ENCODE data around the gene ZNF66. TPM values are rescaled to one million over a fixed set of nuclear protein-coding genes. Genes with fewer than 3 reads are reported as not detected.
A peak's percentile ranks its signal among the peaks of the same experiment; 100 is the strongest.
"Not testable (repeated sequence)": the region's sequence is repeated elsewhere in the genome, so short reads cannot be mapped to it uniquely, and the experiment has no call there.

The ZNF66 gene
- total RNA-seq = 2.5 and 5.3 TPM in 2 replicates

DNA sequence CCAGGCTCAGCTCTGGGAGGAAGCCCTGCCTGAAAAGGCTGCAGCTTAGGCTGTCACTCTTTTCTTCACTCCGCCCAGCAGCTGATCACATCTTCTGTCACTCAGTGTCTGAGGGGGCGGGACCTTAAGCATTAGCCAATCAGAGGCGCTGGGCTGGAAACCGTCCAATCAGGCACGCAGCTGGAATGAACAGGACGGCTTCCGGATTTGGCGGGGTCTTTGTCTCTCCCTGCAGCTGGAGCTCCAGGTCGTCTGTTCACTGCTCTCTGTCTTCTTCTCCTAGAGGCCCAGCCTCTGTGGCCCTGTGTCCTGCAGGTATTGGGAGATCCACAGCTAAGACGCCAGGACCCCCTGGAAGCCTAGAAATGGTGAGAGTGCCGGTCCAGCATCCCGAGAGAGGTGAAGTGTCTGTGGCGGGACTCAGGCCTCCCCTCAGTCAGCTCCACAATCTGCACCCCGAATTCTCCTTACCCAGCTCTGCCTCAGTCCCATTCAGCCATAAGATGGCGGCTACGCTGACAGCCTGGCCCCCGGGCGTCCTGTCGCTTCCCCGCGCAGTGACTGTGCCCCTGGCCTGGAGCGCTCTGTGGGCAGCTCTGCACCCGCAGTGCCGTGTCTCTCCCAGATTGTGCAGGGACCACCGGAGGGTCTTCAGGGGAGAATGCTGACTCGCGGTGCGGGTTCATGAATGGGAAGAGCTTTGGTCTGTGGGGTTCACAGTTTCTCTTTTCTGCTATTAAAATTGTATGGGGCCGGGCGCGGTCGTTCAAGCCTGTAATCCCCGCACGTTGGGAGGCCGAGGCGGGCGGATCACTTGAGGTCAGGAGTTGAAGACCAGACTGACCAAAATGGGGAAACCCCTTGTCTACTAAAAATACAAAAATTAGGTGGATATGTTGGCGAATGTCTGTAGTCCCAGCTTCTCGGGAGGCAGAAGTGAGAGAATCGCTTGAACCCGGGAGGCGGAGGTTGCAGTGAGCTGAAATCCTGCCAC lies at the start of gene ZNF66:
Gene ZNF66 (plus strand): TSS at position 222 of the 994 bp plus-strand sequence. CDS start 144 bp downstream, at position 366.
- DNase-seq (ENCODE audit: extremely low read depth, low read depth, low spot score) = peak; percentile 91

DNA sequence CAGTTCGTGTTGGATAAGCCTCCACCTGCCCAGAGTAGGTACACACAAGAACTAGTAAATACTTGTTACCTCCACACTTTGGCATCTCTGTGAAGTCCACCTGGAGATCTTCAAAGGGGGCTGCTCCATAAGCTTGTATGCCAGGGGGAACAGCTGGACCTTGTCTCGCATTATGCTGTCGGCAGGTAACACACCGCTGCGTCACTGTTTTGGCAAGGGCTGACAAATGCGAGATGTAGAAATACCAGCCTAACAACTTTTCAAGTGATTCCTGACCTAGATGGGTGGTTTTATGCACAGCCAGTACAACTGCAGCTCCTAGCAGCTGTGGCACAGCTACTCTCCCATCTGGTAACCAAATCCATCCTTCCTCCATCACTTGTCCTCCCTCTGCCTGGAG lies 25.9 kb upstream of the ZNF66 start:
- DNase-seq (ENCODE audit: extremely low read depth, low read depth, low spot score) = not testable (repeated sequence)

- DNase-seq (ENCODE audit: extremely low read depth, low read depth, low spot score) = not testable (repeated sequence)
Measured at GRCh38 chr19:20752291-20752690, 23.8 kb upstream of the ZNF66 start.

- not testable (repeated sequence) for DNase-seq (ENCODE audit: extremely low read depth, low read depth, low spot score)
Measured at GRCh38 chr19:20769225-20769736, 6.8 kb upstream of the ZNF66 start.

DNA sequence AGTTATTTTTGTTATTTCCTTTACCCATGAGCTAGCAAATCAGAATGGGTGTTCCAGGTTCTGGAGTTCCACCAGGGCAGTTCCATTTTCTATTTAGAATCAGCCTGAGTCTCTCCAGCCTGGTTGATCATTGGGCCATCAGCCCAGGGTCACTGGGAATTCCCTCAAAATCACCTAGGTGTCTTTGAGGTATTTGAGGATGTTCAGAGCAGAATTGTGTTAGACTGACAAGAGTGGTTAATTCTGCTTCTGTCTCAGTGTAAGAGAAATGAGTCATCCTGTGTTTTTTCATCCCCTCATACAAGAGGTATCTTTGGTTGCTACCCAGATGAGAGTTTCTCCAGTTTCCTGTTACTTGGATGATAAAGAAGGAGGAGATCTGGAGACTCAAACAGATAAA lies 11.7 kb downstream of the ZNF66 start:
- no peak for DNase-seq (ENCODE audit: extremely low read depth, low read depth, low spot score)

- no peak for DNase-seq (ENCODE audit: extremely low read depth, low read depth, low spot score)
Measured at GRCh38 chr19:20791806-20792205, 15.7 kb downstream of the ZNF66 start.

DNA sequence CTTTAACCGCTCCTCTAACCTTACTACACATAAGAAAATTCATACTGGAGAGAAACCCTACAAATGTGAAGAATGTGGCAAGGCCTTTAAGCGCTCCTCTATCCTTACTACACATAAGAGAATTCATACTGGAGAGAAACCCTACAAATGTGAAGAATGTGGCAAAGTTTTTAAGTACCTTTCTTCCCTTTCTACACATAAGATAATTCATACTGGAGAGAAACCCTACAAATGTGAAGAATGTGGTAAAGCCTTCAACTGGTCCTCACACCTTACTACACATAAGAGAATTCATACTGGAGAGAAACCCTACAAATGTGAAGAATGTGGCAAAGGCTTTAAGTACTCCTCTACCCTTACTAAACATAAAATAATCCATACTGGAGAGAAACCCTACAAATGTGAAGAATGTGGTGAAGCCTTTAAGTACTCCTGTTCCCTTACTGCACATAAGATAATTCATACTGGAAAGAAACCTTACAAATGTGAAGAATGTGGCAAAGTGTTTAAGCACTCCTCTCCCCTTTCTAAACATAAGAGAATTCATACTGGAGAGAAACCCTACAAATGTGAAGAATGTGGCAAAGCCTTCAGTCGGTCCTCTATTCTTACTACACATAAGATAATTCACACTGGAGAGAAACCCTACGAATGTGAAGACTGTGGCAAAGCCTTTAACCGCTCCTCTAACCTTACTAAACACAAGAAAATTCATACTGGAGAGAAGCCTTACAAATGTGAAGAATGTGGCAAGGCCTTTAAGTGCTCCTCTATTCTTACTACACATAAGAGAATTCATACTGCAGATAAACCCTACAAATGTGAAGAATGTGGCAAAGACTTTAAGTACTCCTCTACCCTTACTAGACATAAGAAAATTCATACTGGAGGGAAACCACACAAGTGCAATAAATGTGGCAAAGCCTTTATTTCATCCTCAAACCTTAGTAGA lies 30.5 kb downstream of the ZNF66 start:
- DNase-seq (ENCODE audit: extremely low read depth, low read depth, low spot score) = not testable (repeated sequence)

GRCh38 chr19:20840371-20840770 lies 64.3 kb downstream of the ZNF66 start:
- no peak for DNase-seq (ENCODE audit: extremely low read depth, low read depth, low spot score)

Other genes with a start within 250 kb of the ZNF66 start
- 8.0 and 12.8 TPM in 2 replicates for gene ZNF737, start 210.5 kb upstream of the ZNF66 start, total RNA-seq
- 5.7 and 9.5 TPM in 2 replicates for gene ZNF626, start 114.7 kb upstream of the ZNF66 start, total RNA-seq
- gene ZNF85, start 146.9 kb downstream of the ZNF66 start, total RNA-seq = 7.8 and 14.1 TPM in 2 replicates
- 3.4 and 6.4 TPM in 2 replicates for gene ZNF430, start 244.4 kb downstream of the ZNF66 start, total RNA-seq